ENCODE results near the gene KIF1A.

DNA sequence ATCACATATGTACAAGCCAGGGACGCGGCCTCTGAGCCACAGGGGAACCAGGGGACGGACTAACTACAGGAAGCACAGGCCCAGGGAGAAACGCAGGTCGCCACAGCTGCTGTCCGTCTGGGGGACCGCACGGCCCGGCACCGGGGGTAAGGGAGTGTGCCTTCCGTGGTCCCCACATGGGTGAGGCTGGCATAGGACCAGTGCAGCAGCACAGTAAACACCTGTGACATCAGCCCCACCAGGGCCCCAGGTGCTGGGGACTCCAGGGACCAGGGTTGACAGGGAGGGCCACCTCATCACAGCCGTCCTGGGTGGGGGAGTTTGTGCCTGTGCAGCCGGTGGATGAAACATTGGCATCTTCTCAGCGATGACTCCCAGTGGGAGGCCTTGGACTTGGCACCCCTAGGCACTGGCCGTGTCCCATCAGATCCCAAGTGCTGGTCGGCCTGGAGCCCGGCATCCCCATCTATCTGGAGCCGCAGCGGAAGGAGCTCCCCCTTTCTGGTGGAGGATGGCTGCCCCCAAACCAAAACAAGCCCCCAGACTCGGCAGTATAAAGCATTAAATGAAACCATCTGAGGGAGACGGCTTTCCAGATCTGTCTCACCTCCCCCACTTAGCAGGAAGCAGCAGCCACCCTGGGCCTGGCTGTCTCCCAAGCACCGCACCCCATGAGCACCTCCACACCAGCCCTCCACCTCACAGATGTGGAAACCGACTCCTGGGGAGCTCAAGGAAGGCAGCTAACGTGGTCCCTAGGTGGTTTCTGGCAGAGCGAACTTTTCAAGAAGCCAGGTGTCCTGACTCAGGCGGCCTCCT lies 105.9 kb downstream of the KIF1A start:
- TF ChIP-seq RAD21 (IDR thresholded peaks at IDR 0.05; ENCODE audit: insufficient read depth, low read depth, low read length) (no peak), NBN (IDR thresholded peaks at IDR 0.05) (no peak), POLR2AphosphoS2 (IDR thresholded peaks at IDR 0.05; ENCODE audit: low read depth, low read length) (no peak), NKRF (conservative IDR thresholded peaks at IDR 0.05) (no peak), E2F8 (IDR thresholded peaks at IDR 0.05; ENCODE audit: low read depth, partially characterized antibody) (no peak), CHD1 (IDR thresholded peaks at IDR 0.05; ENCODE audit: low read depth, low read length) (no peak), MLLT1 (IDR thresholded peaks at IDR 0.05) (no peak), POLR2A (IDR thresholded peaks at IDR 0.05; ENCODE audit: low read depth, low read length) (no peak), SP1 (IDR thresholded peaks at IDR 0.05; ENCODE audit: low read depth, low read length) (no peak), EED (IDR thresholded peaks at IDR 0.05; ENCODE audit: low read depth) (no peak)
- TF ChIP-seq, protein P1, sequence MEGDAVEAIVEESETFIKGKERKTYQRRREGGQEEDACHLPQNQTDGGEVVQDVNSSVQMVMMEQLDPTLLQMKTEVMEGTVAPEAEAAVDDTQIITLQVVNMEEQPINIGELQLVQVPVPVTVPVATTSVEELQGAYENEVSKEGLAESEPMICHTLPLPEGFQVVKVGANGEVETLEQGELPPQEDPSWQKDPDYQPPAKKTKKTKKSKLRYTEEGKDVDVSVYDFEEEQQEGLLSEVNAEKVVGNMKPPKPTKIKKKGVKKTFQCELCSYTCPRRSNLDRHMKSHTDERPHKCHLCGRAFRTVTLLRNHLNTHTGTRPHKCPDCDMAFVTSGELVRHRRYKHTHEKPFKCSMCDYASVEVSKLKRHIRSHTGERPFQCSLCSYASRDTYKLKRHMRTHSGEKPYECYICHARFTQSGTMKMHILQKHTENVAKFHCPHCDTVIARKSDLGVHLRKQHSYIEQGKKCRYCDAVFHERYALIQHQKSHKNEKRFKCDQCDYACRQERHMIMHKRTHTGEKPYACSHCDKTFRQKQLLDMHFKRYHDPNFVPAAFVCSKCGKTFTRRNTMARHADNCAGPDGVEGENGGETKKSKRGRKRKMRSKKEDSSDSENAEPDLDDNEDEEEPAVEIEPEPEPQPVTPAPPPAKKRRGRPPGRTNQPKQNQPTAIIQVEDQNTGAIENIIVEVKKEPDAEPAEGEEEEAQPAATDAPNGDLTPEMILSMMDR (IDR thresholded peaks at IDR 0.05 in 2 of 3, conservative IDR thresholded peaks at IDR 0.05 in 1 of 3; ENCODE audit: control insufficient read depth in 2 of 3, extremely low read depth in 1 of 3, insufficient read depth in 1 of 3, low read depth in 3 of 3, low read length in 3 of 3) = no peak
- TF ChIP-seq, protein P2, sequence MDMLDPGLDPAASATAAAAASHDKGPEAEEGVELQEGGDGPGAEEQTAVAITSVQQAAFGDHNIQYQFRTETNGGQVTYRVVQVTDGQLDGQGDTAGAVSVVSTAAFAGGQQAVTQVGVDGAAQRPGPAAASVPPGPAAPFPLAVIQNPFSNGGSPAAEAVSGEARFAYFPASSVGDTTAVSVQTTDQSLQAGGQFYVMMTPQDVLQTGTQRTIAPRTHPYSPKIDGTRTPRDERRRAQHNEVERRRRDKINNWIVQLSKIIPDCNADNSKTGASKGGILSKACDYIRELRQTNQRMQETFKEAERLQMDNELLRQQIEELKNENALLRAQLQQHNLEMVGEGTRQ (IDR thresholded peaks at IDR 0.05; ENCODE audit: borderline replicate concordance, low read depth, low read length) = no peak
